ENCODE measurements around the gene ACTRT3.

- TF ChIP-seq CTCF (IDR thresholded peaks at IDR 0.05; ENCODE audit: low read length) (no peak), EZH2 (IDR thresholded peaks at IDR 0.05; ENCODE audit: borderline replicate concordance, low read length) (no peak)
Measured at GRCh38 chr3:169748670-169749069, 20.7 kb downstream of the ACTRT3 start.
